Body of pancreas (tissue), 4 donors: ENCODE results near the gene CD81.
"Not testable (repeated sequence)": the region's sequence is repeated elsewhere in the genome, so short reads cannot be mapped to it uniquely, and the experiment has no call there.

Experiments
- CTCF ChIP-seq, 7 experiments: fragments of 450-650 bp in 4 of 7; fragments of 200-600 bp in 3 of 7; sonication (generic) in 3 of 7; IDR thresholded peaks; one replicate each; pipeline ENCODE4 v1.5.1; 2016 to 2019; ENCODE audit warnings: antibody characterized with exemption in 7 of 7
- POLR2A ChIP-seq, 3 donors: fragments of 450-650 bp; IDR thresholded peaks; one replicate each; pipeline ENCODE4 v1.6.1; 2016; ENCODE audit warnings: antibody characterized with exemption in 3 of 3, mild to moderate bottlenecking in 2 of 3

DNA sequence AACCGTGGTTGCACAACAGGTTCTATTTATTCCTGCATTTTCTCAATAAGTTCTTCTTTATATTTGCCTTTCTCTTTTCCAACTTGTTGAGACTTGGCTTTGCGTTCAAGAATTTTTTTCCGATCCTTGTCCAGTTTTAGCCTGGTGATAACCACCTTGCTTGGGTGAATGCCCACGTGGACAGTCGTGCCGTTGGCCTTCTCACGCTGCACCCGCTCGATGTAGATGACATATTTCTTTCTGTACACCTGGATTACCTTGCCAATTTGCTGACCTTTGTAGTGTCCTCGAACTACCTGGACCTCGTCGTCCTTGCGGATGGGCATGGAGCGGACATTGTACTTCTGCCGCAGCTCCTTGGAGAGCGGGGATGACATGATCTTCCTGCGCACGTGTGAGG is 41.8 kb upstream of the CD81 start:
- not testable (repeated sequence) for TF ChIP-seq CTCF, POLR2A (IDR thresholded peaks at IDR 0.05)
